ENCODE data around the gene ABTB2.
A peak's percentile ranks its signal among the peaks of the same experiment; 100 is the strongest.
"Not testable (repeated sequence)": the region's sequence is repeated elsewhere in the genome, so short reads cannot be mapped to it uniquely, and the experiment has no call there.

Gene ABTB2

GRCh38 chr11:34182921-34183685 is 174.7 kb downstream of the ABTB2 start:
- no peak for DNase-seq

- no peak for DNase-seq
Observed at GRCh38 chr11:34182425-34182824, 175.4 kb downstream of the ABTB2 start.

GRCh38 chr11:34181856-34182405 is 175.9 kb downstream of the ABTB2 start:
- DNase-seq = no peak

- no peak for DNase-seq
Observed at GRCh38 chr11:34181251-34181650, 176.6 kb downstream of the ABTB2 start.

GRCh38 chr11:34180814-34181165 is 177.0 kb downstream of the ABTB2 start:
- not testable (repeated sequence) for DNase-seq

GRCh38 chr11:34180040-34180813 is 177.6 kb downstream of the ABTB2 start:
- DNase-seq = no peak

GRCh38 chr11:34179026-34179675 is 178.7 kb downstream of the ABTB2 start:
- DNase-seq = no peak

- no peak for DNase-seq
Observed at GRCh38 chr11:34178209-34178821, 179.5 kb downstream of the ABTB2 start.

GRCh38 chr11:34176751-34177209 is 181.0 kb downstream of the ABTB2 start:
- no peak for DNase-seq

- DNase-seq = no peak
Observed at GRCh38 chr11:34175284-34176019, 182.4 kb downstream of the ABTB2 start.

GRCh38 chr11:34174412-34175041 is 183.3 kb downstream of the ABTB2 start:
- peak; percentile 87 for DNase-seq

GRCh38 chr11:34173050-34173449 is 184.8 kb downstream of the ABTB2 start:
- DNase-seq = no peak

GRCh38 chr11:34169686-34170085 is 188.1 kb downstream of the ABTB2 start:
- DNase-seq = no peak

GRCh38 chr11:34168642-34169420 is 189.0 kb downstream of the ABTB2 start:
- DNase-seq = no peak

- DNase-seq = no peak
Observed at GRCh38 chr11:34167961-34168360, 189.8 kb downstream of the ABTB2 start.

GRCh38 chr11:34166806-34167740 is 190.7 kb downstream of the ABTB2 start:
- DNase-seq = no peak

- no peak for DNase-seq
Observed at GRCh38 chr11:34165786-34166555, 191.8 kb downstream of the ABTB2 start.

- DNase-seq = no peak
Observed at GRCh38 chr11:34165121-34165520, 192.7 kb downstream of the ABTB2 start.

- no peak for DNase-seq
Observed at GRCh38 chr11:34162856-34163255, 195.0 kb downstream of the ABTB2 start.
